HG03521 (cell line): ENCODE results near the gene PGF.
A peak's percentile ranks its signal among the peaks of the same experiment; 100 is the strongest.
"Not testable (repeated sequence)": the region's sequence is repeated elsewhere in the genome, so short reads cannot be mapped to it uniquely, and the experiment has no call there.

Source experiments
- ATAC-seq: cut with Tn5 transposase; IDR thresholded peaks from one replicate; pipeline ENCODE4 v1.9.1; 2021; ENCODE audit warnings: mild to moderate bottlenecking, moderate library complexity; ENCODE audit not compliant: unreplicated experiment

Gene PGF

GRCh38 chr14:74955229-74956026 lies at the start of gene PGF:
PGF (minus strand) TSS chr14:74955597; CDS start chr14:74955242, 355 bp downstream.
- ATAC-seq, result no peak

GRCh38 chr14:75003250-75004027 lies 48.0 kb upstream of the PGF start:
- no peak for ATAC-seq

GRCh38 chr14:75002392-75003249 lies 47.2 kb upstream of the PGF start, which contains the start of gene EIF2B2:
EIF2B2 (plus strand) TSS chr14:75002921; CDS start chr14:75002991, 70 bp downstream.
- ATAC-seq, result peak; percentile 97

GRCh38 chr14:75001899-75002298 lies 46.5 kb upstream of the PGF start:
- no peak for ATAC-seq

GRCh38 chr14:75001261-75001660 lies 45.9 kb upstream of the PGF start:
- ATAC-seq, result no peak

GRCh38 chr14:74995781-74996180 lies 40.4 kb upstream of the PGF start:
- not testable (repeated sequence) for ATAC-seq

- not testable (repeated sequence) for ATAC-seq
These were observed 38.8 kb upstream of the PGF start for GRCh38 chr14:74994182-74994581.

GRCh38 chr14:74988993-74989392 lies 33.6 kb upstream of the PGF start:
- no peak for ATAC-seq

- no peak for ATAC-seq
These were observed 32.7 kb upstream of the PGF start for GRCh38 chr14:74988131-74988530.

- no peak for ATAC-seq
These were observed 30.4 kb upstream of the PGF start for GRCh38 chr14:74985806-74986205.

- ATAC-seq, result no peak
These were observed 29.6 kb upstream of the PGF start for GRCh38 chr14:74985028-74985310.

- no peak for ATAC-seq
These were observed 29.0 kb upstream of the PGF start for GRCh38 chr14:74984236-74985027.

GRCh38 chr14:74983343-74983742 lies 27.9 kb upstream of the PGF start:
- ATAC-seq, result no peak

- ATAC-seq, result no peak
These were observed 27.3 kb upstream of the PGF start for GRCh38 chr14:74982661-74983060.

GRCh38 chr14:74981833-74982232 lies 26.4 kb upstream of the PGF start:
- ATAC-seq, result no peak

- ATAC-seq, result no peak
These were observed 26.0 kb upstream of the PGF start for GRCh38 chr14:74981462-74981782.

- ATAC-seq, result no peak
These were observed 25.5 kb upstream of the PGF start for GRCh38 chr14:74980731-74981461.

- no peak for ATAC-seq
These were observed 25.0 kb upstream of the PGF start for GRCh38 chr14:74980398-74980730.

GRCh38 chr14:74979442-74980397 lies 24.3 kb upstream of the PGF start:
- ATAC-seq, result no peak
